Hematopoietic multipotent progenitor cell treated with erythropoietin and hydrocortisone succinate and interleukin-3 and kit ligand, for 15 days (in vitro differentiated cells): ENCODE data around the gene APOB.

Experiments used
- DNase-seq: peaks from one replicate; pipeline ENCODE4 v3.0.0-alpha.2; 2015; ENCODE audit warnings: low spot score

The APOB gene

DNA sequence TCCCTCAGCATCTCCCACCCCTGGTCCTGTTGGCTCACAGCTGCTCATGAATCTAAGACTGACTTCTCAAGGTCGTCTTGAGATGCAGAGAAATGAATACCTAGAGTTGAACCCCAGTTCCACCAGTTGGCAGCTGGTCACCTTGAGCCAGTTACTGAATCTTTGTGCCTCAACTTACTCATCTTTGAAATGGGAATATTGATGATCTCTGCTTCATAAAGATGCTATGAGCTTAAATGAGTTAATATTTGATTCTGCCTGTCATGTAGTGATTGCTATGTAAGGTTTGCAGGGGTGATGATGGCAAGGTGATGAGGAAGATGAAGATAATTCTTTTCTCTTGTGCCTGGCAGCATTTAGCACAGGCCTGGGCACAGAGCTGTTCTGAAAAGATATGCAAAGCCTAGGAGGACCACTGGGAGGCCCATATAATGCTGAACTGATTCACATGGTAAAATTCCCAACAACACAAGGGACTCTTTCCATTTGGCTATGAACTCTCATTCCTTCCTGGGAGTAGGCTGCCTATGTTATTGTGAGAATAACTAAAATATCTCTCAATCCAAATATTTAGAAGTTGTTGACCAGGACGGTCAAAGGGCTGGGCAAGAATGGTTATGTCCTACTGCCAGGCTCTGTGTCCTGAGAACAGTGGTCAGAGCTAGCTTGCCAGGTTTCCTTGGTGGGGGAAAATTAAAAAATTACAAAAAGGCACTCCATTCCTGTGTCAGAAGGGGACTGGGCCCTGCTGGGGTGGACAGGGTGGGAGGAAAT lies 70.9 kb downstream of the APOB start:
- no peak for DNase-seq

DNA sequence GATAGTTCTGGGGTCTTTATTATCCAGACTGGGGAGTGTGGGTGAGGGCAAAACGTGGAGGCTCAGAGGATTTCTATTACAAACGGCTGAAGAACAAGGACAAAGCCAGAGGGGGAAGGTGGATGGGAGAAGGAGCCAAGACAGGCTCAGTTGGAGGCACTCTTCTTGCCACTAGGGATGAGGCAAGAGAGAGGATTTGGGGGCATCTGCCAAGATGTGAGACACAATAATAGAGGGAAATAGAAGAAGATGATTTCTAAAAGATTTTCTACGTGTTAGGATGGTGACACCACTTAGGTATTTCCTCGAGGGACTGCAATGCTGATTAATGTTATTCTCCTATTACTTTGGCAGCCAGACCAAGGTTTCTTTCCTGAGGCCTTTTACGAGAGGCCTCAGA lies 71.8 kb downstream of the APOB start:
- DNase-seq = no peak

DNA sequence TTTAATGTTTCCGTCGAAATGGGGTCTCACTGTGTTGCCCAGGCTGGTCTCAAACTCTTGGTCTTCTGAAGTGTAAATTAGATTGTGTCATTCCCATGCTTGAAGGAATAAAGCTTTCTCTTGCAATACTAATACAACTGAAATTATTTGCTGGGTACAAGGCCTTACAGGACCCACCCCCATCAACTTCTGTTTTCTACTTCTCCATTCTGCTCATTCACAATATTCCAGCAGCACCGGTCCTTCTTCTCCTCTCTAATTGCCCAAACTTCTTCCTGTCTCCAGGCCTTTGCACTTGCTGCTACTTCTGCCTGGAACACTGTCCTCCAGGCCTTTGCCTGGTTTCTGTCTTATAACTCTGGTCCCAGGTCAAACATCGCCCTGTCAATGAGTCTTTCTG lies 73.8 kb downstream of the APOB start:
- DNase-seq = no peak

DNA sequence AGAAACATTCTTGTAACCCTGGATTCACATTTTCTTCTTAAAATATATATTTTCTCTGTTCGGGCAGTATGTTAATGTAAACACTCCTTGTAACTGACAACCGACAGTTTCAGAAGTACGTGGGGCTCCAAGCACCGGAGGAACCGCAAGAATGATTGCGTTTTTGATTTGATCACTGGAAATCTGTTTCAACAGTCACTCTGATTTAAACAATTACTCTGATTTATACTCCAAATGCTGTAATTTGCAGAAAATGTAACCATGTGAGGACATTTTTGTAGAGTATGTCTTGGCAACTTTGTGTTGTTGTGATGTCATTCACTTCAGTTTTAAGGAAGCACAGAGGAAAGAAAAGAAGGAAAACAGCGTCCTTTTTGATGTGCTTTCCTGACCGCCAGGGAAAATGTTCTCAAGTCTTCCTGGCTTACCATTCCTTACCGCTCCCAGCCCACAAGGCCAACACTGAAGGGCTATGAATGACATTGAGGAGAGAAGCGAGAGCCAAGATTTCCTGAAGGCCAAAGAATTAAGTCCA lies 77.7 kb downstream of the APOB start:
- DNase-seq = no peak

DNA sequence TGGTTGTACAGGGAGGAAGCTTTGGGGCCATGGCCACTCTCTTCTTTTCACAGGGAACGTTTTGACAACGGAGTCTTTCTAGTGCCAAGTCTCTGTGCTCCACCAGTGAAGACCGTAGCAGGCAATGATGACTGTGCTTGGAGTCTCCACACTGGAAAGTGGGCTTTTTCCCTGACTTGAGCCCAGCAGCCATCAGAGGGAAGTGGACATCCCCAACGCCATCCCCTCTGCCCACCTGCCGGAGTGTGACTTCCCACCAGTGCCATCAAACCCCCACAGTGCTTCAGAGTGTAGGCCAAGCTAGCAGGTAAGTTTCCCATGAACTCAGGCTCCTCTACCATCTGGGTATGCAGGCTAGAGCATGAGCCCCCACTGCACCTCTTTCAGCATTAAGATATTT lies 78.7 kb downstream of the APOB start:
- no peak for DNase-seq

DNA sequence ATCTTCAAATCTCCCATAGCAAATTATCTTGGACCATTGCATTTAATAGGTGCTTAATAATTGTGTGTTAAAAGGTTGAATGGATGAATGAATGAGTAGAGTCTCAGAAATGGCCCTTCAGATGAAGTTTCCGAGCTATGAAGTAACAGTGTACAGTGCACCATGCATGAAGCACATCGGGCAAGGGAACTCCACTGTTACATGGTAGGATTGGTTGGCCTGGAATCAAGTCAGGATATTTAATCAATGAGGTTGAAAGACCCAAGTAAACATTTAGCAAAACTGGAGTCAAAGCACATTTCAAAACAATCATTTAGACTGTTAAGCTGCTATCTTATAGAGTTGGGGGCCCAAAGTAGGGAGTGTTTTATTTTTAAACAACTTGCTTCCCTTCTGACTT lies 80.0 kb downstream of the APOB start:
- DNase-seq = no peak

DNA sequence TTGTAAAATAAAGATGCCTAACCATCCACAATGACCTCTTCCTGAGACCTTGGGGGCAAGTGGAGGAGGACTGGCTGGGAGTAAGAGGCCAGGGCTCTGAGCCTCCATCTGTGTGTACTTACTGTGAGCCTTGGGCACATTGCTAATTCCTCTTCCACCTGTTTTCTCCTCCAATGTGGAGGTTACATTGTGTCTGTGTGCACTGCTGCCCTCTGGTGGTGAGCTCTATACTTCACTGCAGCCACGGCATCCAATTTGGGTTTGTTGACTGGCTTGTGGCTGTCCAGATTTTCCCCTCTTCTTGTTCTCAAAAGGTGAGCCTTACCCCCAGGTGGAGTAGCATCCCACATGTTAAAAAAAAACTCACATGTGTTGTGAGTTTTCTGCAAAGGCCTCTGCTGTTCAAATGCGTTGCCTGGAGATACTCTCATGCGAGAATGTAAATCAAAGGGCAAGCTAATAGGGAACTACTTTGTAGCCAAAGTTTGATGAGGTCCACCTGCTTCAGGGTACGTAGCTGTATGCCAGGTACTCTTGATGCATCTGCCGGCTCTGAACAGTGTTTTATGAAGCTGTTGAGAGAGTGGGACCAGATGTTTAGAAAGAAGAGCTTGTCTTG lies 80.8 kb downstream of the APOB start:
- peak; percentile 60 for DNase-seq

DNA sequence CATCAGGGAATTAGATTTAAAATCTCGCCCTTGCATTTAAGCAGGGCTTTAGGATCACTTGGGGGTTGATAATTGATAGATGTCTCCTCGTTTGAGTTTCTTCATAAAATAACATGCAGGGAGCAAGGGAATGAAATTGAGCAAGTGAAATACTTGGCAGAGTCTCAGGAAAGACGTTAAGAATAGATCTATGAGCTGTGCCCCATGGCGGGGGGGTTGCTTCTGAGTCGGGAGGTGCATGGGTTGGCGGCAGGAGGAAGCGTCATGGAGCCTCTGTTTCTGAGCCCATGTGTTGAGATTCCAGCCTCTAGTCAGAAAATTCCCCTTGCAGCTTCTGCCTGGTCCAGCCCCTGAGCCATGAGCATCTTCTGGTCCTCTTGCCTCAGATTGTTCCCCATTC lies 82.0 kb downstream of the APOB start:
- DNase-seq = no peak

DNA sequence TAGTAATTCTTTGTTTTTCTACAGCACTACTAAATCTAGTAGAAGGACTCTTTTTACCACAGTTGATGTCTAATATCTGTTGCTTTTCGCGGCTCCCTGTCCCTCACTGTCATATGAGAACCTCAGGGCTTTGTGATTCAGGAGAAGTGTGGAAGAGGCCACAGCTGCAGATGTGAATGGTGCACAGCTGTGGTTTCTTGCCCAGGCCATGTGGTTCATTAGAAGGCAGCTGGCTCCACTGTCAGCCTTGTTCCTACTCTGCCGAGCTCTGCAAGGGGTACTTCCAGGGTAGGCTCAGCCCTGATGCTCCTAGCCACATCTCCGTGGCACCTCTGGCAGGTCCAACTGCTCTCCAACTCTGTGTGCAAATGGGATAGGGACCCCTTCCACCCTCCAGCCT lies 83.9 kb downstream of the APOB start:
- DNase-seq = no peak

DNA sequence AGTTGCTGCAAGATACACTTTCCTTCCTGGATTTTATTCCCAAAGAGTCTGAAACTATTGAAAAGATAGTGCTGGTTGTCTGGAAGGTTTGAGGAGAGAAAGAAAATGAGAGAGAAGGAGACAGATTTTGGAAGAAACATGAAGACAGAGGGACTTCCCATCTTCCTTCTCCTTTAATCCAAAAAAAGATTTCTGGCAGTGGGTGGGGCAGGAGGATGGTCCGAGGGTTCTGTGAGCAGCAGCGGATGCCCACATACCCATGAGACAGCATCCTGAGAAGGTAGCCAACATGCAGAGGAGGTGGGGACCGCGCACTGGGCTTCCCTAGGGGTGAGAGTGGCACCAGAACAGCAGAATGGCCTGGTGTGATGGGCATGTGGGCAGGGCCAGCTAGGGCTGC lies 84.6 kb downstream of the APOB start:
- DNase-seq = no peak

DNA sequence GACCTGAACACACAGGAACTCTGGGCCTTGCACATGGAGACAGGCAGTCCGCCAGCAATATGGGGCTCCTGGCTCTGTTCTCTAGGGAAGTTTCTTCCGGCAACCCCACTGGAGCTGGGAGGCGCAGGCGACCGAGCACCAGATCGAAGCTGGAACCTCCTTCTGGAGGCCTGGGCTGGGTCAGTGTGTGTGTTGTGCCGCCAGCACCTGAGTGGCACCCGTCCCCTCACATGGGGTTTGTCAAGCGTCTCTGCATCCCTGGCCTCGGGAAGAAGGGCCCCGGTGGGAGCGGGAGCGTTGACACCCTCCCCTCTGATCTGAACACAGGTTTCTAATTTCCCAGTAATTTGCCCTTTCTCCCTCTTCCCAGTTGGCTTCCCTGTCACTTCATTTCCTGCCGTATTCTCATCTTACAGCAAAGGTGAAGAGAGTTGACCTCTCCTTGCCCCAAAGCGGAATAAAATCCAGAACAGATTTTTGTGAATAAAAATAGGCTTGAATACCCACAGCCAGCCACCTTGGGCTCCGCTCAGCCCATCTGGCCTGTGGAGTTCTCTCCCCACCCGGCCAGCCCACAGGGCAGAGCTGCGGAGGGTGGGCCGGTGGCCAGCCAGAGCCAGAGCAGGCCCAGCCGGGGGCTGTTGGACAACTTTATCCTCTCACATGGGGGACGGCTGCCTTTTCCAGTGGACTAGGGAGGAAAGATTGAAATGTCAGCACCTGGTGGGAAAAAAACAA lies 85.9 kb downstream of the APOB start:
- DNase-seq = no peak

DNA sequence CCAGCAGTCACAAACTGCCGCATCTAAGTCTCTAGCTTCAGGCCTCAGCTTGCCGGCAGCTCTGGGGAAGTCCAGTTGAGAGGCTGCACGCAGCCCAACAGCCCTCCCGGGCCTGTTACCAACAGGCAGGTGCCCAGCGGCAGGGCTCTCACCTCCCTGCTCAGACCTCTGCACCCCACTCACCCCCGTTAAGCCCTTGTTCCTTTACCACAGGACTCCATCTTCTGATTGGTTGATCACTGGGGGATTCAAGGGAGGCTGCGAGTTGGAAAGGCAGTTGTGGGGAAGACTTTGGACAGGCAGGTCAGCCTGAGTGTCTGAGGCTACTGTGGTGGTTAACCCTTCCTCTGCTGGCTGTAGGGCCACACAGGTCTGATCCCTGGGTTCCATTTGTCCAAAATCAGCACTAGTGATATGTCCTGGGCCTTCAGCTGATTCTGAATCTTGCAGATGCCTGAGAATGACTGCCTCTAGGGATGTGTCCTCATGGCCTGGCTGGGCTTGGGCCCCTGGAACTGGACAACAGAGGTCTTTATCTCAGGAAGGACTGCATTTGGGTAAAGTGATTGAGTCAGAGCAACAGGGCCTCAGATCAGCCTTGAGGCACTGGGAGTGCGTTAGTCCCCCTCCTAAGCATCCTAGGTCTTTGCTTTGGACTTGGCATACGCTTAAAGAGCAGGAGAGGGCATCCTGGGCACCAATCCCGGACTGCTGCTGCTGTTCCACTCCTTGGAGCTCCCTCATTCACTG lies 88.4 kb downstream of the APOB start:
- no peak for DNase-seq

DNA sequence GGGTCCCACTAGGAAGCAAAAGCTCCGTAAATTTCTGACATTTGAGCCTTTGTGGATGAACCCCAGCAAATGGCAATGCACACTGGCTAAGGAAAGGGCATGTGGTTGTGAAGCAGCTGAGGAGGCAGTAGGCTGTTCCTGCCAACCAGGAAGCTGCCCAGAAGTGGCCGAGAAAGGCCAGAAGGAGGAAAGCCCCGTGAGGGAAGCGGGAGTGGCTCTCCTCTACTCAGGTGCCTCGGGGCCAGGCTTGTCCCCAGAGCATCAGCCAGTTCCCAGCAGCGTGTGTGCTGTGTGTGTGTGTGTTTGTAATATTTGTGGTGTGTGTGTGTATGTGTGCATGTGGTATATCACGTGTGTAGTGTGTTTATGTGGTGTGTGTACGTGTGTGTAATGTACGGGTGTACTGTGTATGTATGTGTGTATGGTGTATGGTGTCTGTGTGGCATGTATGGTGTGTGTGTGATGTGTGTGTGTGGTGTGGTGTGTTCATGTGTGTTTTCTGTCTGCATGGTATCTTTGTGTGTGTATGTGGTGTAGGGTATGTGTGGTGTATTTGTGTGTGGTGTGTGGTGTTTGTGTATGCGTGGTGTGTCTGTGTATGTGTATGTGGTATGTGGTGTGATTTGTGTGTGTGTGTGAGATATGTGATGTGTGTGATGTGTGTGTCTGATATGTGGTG lies 90.6 kb downstream of the APOB start:
- no peak for DNase-seq
